OCI-LY1 (cell line): ENCODE measurements around the gene JMJD1C.

ENCODE experiments used
- CTCF ChIP-seq: fragments of 200-600 bp; sonication (generic), shearing (Covaris generic); IDR thresholded peaks from 2 replicates; pipeline ENCODE4 v1.5.1; 2017; ENCODE audit warnings: mild to moderate bottlenecking, antibody characterized with exemption, low read length, moderate library complexity, mixed read lengths
- EZH2 ChIP-seq: fragments of 200-600 bp; sonication (generic), shearing (Covaris generic); IDR thresholded peaks from 2 replicates; pipeline ENCODE4 v1.8.0; 2017; ENCODE audit warnings: borderline replicate concordance, mixed run types, mild to moderate bottlenecking, antibody characterized with exemption, low read length, moderate library complexity, mixed read lengths

DNA sequence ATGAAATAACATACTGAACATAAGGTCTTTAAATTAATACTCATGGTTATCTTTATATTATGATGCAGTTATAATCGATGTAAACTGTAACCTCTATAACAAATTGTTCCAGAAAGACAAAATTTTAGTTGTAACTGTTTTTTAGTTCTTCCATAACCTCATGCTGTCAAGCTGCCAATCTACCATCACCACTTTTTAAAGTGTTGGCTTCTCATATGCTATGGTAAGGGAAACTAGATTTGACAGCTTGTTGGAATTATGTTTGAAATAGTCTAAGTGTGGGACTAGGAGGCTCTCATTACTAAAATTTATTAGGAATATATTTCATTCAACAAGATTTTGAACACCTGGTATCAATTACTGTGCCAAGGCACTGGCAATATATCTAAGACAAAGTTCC lies 227.3 kb downstream of the JMJD1C start:
- TF ChIP-seq CTCF, result no peak
- TF ChIP-seq EZH2, result no peak
